K562 (cell line): ENCODE data around the gene NT5C3B.
A peak's percentile ranks its signal among the peaks of the same experiment; 100 is the strongest.

ENCODE experiments used
- CBFB ChIP-seq: sonication (generic); formaldehyde crosslinking; IDR thresholded peaks from 2 replicates; pipeline ENCODE4 v1.4.0; 2020; ENCODE audit warnings: mild to moderate bottlenecking, missing genetic modification reagents
- EZH2 ChIP-seq: IDR thresholded peaks from 2 replicates; pipeline ENCODE4 v1.6.1; 2012; ENCODE audit warnings: low read depth, mild to moderate bottlenecking, inconsistent platforms, low read length, borderline replicate concordance
- FOXA3 ChIP-seq, 2 experiments: fragments of 450-650 bp in 1 of 2; sonication (generic) in 1 of 2; formaldehyde crosslinking; IDR thresholded peaks in 1 of 2; conservative IDR thresholded peaks in 1 of 2; 2 replicates each; pipeline versions ENCODE4 v1.4.0 to v1.8.0; 2020 to 2022; ENCODE audit warnings: mild to moderate bottlenecking in 2 of 2, missing genetic modification reagents in 1 of 2
- POLR2A ChIP-seq: fragments of 450-650 bp; conservative IDR thresholded peaks from 2 replicates; pipeline ENCODE4 v1.6.1; 2016
- RAD51 ChIP-seq: fragments of 450-650 bp; IDR thresholded peaks from 2 replicates; pipeline ENCODE4 v1.7.1; 2016; ENCODE audit warnings: low read depth, mild to moderate bottlenecking, borderline replicate concordance
- SMAD3 ChIP-seq: fragments of 450-650 bp; formaldehyde crosslinking; conservative IDR thresholded peaks from 2 replicates; pipeline ENCODE4 v1.4.0; 2020; ENCODE audit warnings: mild to moderate bottlenecking
- SREBF1 ChIP-seq: fragments of 150-350 bp; IDR thresholded peaks from 2 replicates; pipeline ENCODE4 v1.6.1; 2014; ENCODE audit warnings: antibody characterized with exemption, low read depth, low read length, borderline replicate concordance
- TAF1 ChIP-seq: IDR thresholded peaks from 2 replicates; pipeline ENCODE4 v1.6.1; 2011; ENCODE audit warnings: mild to moderate bottlenecking, low read length, moderate library complexity; ENCODE audit not compliant: insufficient read depth, control insufficient read depth, severe bottlenecking; ENCODE audit errors: extremely low read depth
- ZBTB33 ChIP-seq: sonication (generic); formaldehyde crosslinking; IDR thresholded peaks from 2 replicates; pipeline ENCODE4 v1.8.1; 2023; ENCODE audit warnings: mild to moderate bottlenecking, missing genetic modification reagents
- ZBTB40 ChIP-seq, 2 experiments: fragments of 450-650 bp in 1 of 2; sonication (generic) in 1 of 2; formaldehyde crosslinking in 1 of 2; IDR thresholded peaks; 2 replicates each; pipeline versions ENCODE4 v1.7.1 to v1.9.0; 2016 to 2022; ENCODE audit warnings: inconsistent platforms in 1 of 2, mild to moderate bottlenecking in 1 of 2, missing genetic modification reagents in 1 of 2
- TF ChIP-seq, protein P1 (sequence below), 3 experiments: IDR thresholded peaks in 2 of 3; conservative IDR thresholded peaks in 1 of 3; 2 replicates each; pipeline ENCODE4 v1.5.1; 2011 to 2012; ENCODE audit warnings: low read length in 3 of 3, mild to moderate bottlenecking in 3 of 3, control low read depth in 2 of 3, improper control_type of control experiment in 1 of 3, inconsistent platforms in 1 of 3, low read depth in 1 of 3, mixed read lengths in 1 of 3, moderate library complexity in 1 of 3; ENCODE audit not compliant: insufficient read depth in 2 of 3
- TF ChIP-seq, protein P2 (sequence below): sonication (generic); formaldehyde crosslinking; IDR thresholded peaks from 2 replicates; pipeline ENCODE4 v1.9.0; 2022; ENCODE audit warnings: mild to moderate bottlenecking, missing genetic modification reagents
- TF ChIP-seq, protein P3 (sequence below), 2 experiments: fragments of 450-650 bp in 1 of 2; IDR thresholded peaks; 2 replicates each; pipeline ENCODE4 v1.6.1; 2011 to 2017; ENCODE audit warnings: low read depth in 2 of 2, antibody characterized with exemption in 1 of 2, borderline replicate concordance in 1 of 2, low read length in 1 of 2, mild to moderate bottlenecking in 1 of 2, mixed read lengths in 1 of 2; ENCODE audit not compliant: control insufficient read depth in 1 of 2

DNA sequence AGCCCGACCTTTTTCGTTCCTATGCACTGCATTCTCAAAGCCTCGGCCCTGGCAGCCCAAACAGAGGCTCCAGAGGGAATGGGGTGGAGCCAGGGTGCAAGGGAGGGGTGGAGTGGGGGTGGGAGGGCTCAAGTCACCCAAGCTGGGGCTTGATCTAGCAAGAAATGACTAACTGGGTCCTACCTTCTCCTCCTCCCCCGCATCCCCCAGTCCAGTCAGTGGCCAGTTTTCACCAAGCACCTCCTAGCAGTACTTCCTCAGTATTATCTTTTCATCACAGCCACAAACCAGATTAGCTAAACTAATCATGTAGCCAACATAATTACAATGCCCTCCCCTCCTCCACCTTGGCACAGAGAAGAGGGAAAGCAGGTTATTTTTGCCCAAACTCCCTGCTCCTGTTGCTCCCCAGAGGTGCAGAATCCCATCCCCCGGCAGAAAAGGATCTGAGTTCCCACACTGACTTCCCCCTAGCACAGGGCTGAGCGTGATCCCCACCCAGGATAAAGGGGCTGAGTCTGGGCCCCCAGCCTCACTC lies 51.8 kb downstream of the NT5C3B start:
- no peak for TF ChIP-seq EZH2
- TF ChIP-seq CBFB (CRISPR knock-in tag): no peak
- peak; percentile 56 for TF ChIP-seq TAF1
- no peak for TF ChIP-seq ZBTB33 (CRISPR knock-in tag)
- TF ChIP-seq, protein P1, sequence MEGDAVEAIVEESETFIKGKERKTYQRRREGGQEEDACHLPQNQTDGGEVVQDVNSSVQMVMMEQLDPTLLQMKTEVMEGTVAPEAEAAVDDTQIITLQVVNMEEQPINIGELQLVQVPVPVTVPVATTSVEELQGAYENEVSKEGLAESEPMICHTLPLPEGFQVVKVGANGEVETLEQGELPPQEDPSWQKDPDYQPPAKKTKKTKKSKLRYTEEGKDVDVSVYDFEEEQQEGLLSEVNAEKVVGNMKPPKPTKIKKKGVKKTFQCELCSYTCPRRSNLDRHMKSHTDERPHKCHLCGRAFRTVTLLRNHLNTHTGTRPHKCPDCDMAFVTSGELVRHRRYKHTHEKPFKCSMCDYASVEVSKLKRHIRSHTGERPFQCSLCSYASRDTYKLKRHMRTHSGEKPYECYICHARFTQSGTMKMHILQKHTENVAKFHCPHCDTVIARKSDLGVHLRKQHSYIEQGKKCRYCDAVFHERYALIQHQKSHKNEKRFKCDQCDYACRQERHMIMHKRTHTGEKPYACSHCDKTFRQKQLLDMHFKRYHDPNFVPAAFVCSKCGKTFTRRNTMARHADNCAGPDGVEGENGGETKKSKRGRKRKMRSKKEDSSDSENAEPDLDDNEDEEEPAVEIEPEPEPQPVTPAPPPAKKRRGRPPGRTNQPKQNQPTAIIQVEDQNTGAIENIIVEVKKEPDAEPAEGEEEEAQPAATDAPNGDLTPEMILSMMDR (IDR thresholded peaks at IDR 0.05 in 2 of 3, conservative IDR thresholded peaks at IDR 0.05 in 1 of 3; ENCODE audit: insufficient read depth in 2 of 3, low read depth in 1 of 3, low read length in 3 of 3): no peak
- TF ChIP-seq FOXA3 (CRISPR knock-in tag; conservative IDR thresholded peaks at IDR 0.05 in 1 of 2, IDR thresholded peaks at IDR 0.05 in 1 of 2): no peak
- no peak for TF ChIP-seq RAD51
- no peak for TF ChIP-seq ZBTB40 (IDR thresholded peaks at IDR 0.05)
- TF ChIP-seq ZBTB40 (CRISPR knock-in tag; IDR thresholded peaks at IDR 0.05): no peak
- TF ChIP-seq, protein P2, sequence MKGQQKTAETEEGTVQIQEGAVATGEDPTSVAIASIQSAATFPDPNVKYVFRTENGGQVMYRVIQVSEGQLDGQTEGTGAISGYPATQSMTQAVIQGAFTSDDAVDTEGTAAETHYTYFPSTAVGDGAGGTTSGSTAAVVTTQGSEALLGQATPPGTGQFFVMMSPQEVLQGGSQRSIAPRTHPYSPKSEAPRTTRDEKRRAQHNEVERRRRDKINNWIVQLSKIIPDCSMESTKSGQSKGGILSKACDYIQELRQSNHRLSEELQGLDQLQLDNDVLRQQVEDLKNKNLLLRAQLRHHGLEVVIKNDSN (CRISPR knock-in tag): no peak
- TF ChIP-seq SMAD3 (CRISPR knock-in tag): no peak
- TF ChIP-seq POLR2A: no peak
- TF ChIP-seq, protein P3, sequence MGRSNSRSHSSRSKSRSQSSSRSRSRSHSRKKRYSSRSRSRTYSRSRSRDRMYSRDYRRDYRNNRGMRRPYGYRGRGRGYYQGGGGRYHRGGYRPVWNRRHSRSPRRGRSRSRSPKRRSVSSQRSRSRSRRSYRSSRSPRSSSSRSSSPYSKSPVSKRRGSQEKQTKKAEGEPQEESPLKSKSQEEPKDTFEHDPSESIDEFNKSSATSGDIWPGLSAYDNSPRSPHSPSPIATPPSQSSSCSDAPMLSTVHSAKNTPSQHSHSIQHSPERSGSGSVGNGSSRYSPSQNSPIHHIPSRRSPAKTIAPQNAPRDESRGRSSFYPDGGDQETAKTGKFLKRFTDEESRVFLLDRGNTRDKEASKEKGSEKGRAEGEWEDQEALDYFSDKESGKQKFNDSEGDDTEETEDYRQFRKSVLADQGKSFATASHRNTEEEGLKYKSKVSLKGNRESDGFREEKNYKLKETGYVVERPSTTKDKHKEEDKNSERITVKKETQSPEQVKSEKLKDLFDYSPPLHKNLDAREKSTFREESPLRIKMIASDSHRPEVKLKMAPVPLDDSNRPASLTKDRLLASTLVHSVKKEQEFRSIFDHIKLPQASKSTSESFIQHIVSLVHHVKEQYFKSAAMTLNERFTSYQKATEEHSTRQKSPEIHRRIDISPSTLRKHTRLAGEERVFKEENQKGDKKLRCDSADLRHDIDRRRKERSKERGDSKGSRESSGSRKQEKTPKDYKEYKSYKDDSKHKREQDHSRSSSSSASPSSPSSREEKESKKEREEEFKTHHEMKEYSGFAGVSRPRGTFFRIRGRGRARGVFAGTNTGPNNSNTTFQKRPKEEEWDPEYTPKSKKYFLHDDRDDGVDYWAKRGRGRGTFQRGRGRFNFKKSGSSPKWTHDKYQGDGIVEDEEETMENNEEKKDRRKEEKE (IDR thresholded peaks at IDR 0.05; ENCODE audit: borderline replicate concordance in 1 of 2, control insufficient read depth in 1 of 2, low read depth in 2 of 2, low read length in 1 of 2): no peak
- TF ChIP-seq SREBF1: no peak
